Tibial nerve (tissue), 4 donors: ENCODE measurements around the gene ADAMTS4.

ENCODE experiments used
- EP300 ChIP-seq, 2 donors: sonication (generic); formaldehyde crosslinking; IDR thresholded peaks; one replicate each; pipeline ENCODE4 v1.6.1; 2017; ENCODE audit warnings: antibody characterized with exemption in 2 of 2, mild to moderate bottlenecking in 1 of 2
- POLR2A ChIP-seq, 2 donors: fragments of 450-650 bp; IDR thresholded peaks; one replicate each; pipeline ENCODE4 v1.6.1; 2017; ENCODE audit warnings: antibody characterized with exemption in 2 of 2, mild to moderate bottlenecking in 2 of 2, moderate library complexity in 2 of 2
- TF ChIP-seq, protein P1 (sequence below), 5 experiments: fragments of 200-600 bp in 3 of 5; fragments of 450-650 bp in 2 of 5; sonication (generic) in 3 of 5; IDR thresholded peaks; one replicate each; pipeline ENCODE4 v1.5.1; 2016 to 2019; ENCODE audit warnings: antibody characterized with exemption in 5 of 5, mild to moderate bottlenecking in 3 of 5, moderate library complexity in 2 of 5

DNA sequence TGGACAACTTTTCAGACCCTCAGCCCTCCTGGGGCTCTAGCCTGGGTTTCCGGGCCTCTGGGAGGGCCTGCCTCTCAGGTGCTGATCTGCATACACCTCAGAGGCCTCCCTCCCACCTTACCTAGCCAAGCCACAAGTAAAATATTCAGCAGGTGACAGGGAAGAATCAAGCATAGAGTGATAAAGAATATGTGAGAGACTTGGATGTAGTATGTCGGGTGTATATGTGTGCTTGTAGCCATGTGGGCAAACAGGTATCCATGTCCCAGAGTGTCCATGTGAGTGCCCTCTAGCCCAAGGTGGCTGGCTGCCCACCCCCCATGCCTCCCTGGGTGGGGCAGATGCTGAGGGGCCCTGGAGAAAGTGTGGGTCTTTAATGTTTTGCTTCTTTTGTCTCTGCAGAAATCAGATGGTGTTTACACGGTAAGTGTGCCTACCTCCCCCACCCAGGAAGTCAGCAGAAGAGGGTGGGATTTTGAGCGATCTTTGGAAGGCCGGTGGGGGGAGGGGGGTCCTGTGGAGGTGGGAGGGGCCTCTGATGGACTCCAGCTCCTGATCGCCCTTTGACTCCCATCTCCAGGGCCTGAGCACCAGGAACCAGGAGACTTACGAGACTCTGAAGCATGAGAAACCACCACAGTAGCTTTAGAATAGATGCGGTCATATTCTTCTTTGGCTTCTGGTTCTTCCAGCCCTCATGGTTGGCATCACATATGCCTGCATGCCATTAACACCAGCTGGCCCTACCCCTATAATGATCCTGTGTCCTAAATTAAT lies 19.6 kb upstream of the ADAMTS4 start:
- TF ChIP-seq POLR2A (IDR thresholded peaks at IDR 0.05) (no peak), EP300 (IDR thresholded peaks at IDR 0.05) (no peak)
- TF ChIP-seq, protein P1, sequence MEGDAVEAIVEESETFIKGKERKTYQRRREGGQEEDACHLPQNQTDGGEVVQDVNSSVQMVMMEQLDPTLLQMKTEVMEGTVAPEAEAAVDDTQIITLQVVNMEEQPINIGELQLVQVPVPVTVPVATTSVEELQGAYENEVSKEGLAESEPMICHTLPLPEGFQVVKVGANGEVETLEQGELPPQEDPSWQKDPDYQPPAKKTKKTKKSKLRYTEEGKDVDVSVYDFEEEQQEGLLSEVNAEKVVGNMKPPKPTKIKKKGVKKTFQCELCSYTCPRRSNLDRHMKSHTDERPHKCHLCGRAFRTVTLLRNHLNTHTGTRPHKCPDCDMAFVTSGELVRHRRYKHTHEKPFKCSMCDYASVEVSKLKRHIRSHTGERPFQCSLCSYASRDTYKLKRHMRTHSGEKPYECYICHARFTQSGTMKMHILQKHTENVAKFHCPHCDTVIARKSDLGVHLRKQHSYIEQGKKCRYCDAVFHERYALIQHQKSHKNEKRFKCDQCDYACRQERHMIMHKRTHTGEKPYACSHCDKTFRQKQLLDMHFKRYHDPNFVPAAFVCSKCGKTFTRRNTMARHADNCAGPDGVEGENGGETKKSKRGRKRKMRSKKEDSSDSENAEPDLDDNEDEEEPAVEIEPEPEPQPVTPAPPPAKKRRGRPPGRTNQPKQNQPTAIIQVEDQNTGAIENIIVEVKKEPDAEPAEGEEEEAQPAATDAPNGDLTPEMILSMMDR (IDR thresholded peaks at IDR 0.05): no peak
